ENCODE results near the gene NBEA. TPM values are rescaled to one million over a fixed set of nuclear protein-coding genes. Genes with fewer than 3 reads are reported as not detected.

NBEA gene
- polyA plus RNA-seq, 2 of the 4 experiments (the other 2 are of a cell fraction), result 3.5 to 11.8 TPM

GRCh38 chr13:35697186-35697730, 755.2 kb downstream of the NBEA start:
- CTCF ChIA-PET, result no interaction called here
- Histone ChIP-seq H3K9me3 (no peaks in the 10 kb centered on the region), H3K4me3 (no peak overlapping the region), H3K4me2 (no peak overlapping the region), H3K4me1 (no peaks in the 10 kb centered on the region), H3K27ac (no peak overlapping the region)
- FAIRE-seq (no peak), ATAC-seq (no peak), DNase-seq (ENCODE audit: low read depth in 1 of 2, low spot score in 1 of 2) (no peak)
- TF ChIP-seq FOSB (CRISPR knock-in tag; IDR thresholded peaks at IDR 0.05), result no peak
- no peak for TF ChIP-seq TFCP2L1 (CRISPR knock-in tag; IDR thresholded peaks at IDR 0.05)
- no peak for TF ChIP-seq RNF2 (IDR thresholded peaks at IDR 0.05; ENCODE audit: borderline replicate concordance, low read depth)
- no peak for TF ChIP-seq RAD21 (conservative IDR thresholded peaks at IDR 0.05 in 1 of 2, IDR thresholded peaks at IDR 0.05 in 1 of 2)
- TF ChIP-seq JUN (IDR thresholded peaks at IDR 0.05), result no peak
- no peak for TF ChIP-seq TP53 (CRISPR knock-in tag; IDR thresholded peaks at IDR 0.05)
- TF ChIP-seq CBX2 (IDR thresholded peaks at IDR 0.05; ENCODE audit: borderline replicate concordance, low read depth), result no peak
- TF ChIP-seq EHMT2 (IDR thresholded peaks at IDR 0.05; ENCODE audit: low read depth), result no peak
- 35% methylated on average over 7 of the region's 7 CpGs for WGBS (ENCODE audit: missing lambda C conversion rate)
- POLR2A ChIA-PET, result no interaction called here

- ATAC-seq, result no peak
- Histone ChIP-seq H3K4me1 (no peaks in the 10 kb centered on the region), H3K4me2 (no peak overlapping the region), H3K4me3 (no peak overlapping the region), H3K9me3 (no peaks in the 10 kb centered on the region), H3K27ac (no peak overlapping the region)
- ChIA-PET CTCF (no interaction called here), POLR2A (no interaction called here)
- WGBS (ENCODE audit: missing lambda C conversion rate), result 81% methylated on average over 11 of the region's 11 CpGs
- TF ChIP-seq ESRRA (IDR thresholded peaks at IDR 0.05; ENCODE audit: borderline replicate concordance, low read length) (no peak), ZNF302 (CRISPR knock-in tag; IDR thresholded peaks at IDR 0.05) (no peak), EHF (CRISPR knock-in tag; IDR thresholded peaks at IDR 0.05) (no peak), ZSCAN20 (CRISPR knock-in tag; IDR thresholded peaks at IDR 0.05) (no peak), RAD21 (conservative IDR thresholded peaks at IDR 0.05 in 1 of 2, IDR thresholded peaks at IDR 0.05 in 1 of 2) (no peak), BHLHE40 (IDR thresholded peaks at IDR 0.05; ENCODE audit: low read depth, low read length) (no peak), KDM1A (IDR thresholded peaks at IDR 0.05; ENCODE audit: low read depth) (no peak), FOSL2 (IDR thresholded peaks at IDR 0.05) (no peak), FOSL2 (CRISPR knock-in tag; IDR thresholded peaks at IDR 0.05) (no peak), SREBF2 (IDR thresholded peaks at IDR 0.05) (no peak), MAZ (IDR thresholded peaks at IDR 0.05; ENCODE audit: borderline replicate concordance, low read depth, low read length) (no peak), E2F6 (IDR thresholded peaks at IDR 0.05; ENCODE audit: borderline replicate concordance, low read depth) (no peak), JUN (IDR thresholded peaks at IDR 0.05) (no peak), REST (IDR thresholded peaks at IDR 0.05) (no peak), ZC3H11A (IDR thresholded peaks at IDR 0.05) (no peak), NPAS2 (CRISPR knock-in tag; IDR thresholded peaks at IDR 0.05; ENCODE audit: borderline replicate concordance) (no peak)
- DNase-seq (ENCODE audit: low read depth in 1 of 2, low spot score in 1 of 2), result no peak
- FAIRE-seq, result no peak
Observed at GRCh38 chr13:35698911-35699576, 757.0 kb downstream of the NBEA start.

All from A549 (cell line).